CD14-positive monocyte (primary cell): Measurements from ENCODE around the gene MYO7B. TPM values are rescaled to one million over a fixed set of nuclear protein-coding genes. Genes with fewer than 3 reads are reported as not detected.

ENCODE experiments used
- DNase-seq, 3 donors: peaks; one replicate each; pipeline ENCODE4 v3.0.0-alpha.2; 2011 to 2022
- H2AFZ ChIP-seq: 2 replicates; pipeline ENCODE4 v1.6.0; 2012; ENCODE audit warnings: mild to moderate bottlenecking, low read depth, low read length, inconsistent platforms; ENCODE audit not compliant: insufficient read depth, poor library complexity, severe bottlenecking
- H3K27ac ChIP-seq, 2 donors: 1 replicate in 1 of 2; 2 replicates in 1 of 2; pipeline ENCODE4 v1.5.1; 2012 to 2013; ENCODE audit warnings: low read length in 2 of 2, control low read depth in 1 of 2, inconsistent platforms in 1 of 2, low read depth in 1 of 2, mild to moderate bottlenecking in 1 of 2
- H3K27me3 ChIP-seq, 2 donors: one replicate each; pipeline versions ENCODE4 v1.6.0 to v1.6.1; 2011 to 2013; ENCODE audit warnings: low read length in 2 of 2; ENCODE audit not compliant: control insufficient read depth in 2 of 2, insufficient read depth in 2 of 2
- H3K36me3 ChIP-seq, 2 donors: replicated peaks in 1 of 2; 1 replicate in 1 of 2; 2 replicates in 1 of 2; pipeline versions ENCODE4 v1.5.1 to v1.6.1; 2012 to 2013; ENCODE audit warnings: low read length in 2 of 2, control low read depth in 1 of 2, inconsistent platforms in 1 of 2, mild to moderate bottlenecking in 1 of 2; ENCODE audit not compliant: insufficient read depth in 2 of 2, control insufficient read depth in 1 of 2
- H3K4me1 ChIP-seq, 2 donors: 1 replicate in 1 of 2; 2 replicates in 1 of 2; pipeline versions ENCODE4 v1.5.1 to v1.6.1; 2012 to 2013; ENCODE audit warnings: low read length in 2 of 2, control low read depth in 1 of 2, inconsistent platforms in 1 of 2, mild to moderate bottlenecking in 1 of 2, moderate library complexity in 1 of 2; ENCODE audit not compliant: insufficient read depth in 2 of 2, control insufficient read depth in 1 of 2
- H3K4me2 ChIP-seq: replicated peaks from 2 replicates; pipeline ENCODE3; 2012; ENCODE audit warnings: low read length, moderate library complexity, mild to moderate bottlenecking; ENCODE audit not compliant: poor library complexity, severe bottlenecking; ENCODE audit errors: extremely low read depth
- H3K4me3 ChIP-seq, 3 experiments: fragments of 200-600 bp in 1 of 3; sonication (generic) in 1 of 3; replicated peaks in 1 of 3; 1 replicate in 2 of 3; 2 replicates in 1 of 3; pipeline ENCODE4 v1.5.1; 2011 to 2013; ENCODE audit warnings: low read length in 3 of 3, mild to moderate bottlenecking in 3 of 3, control low read depth in 2 of 3, low read depth in 2 of 3, inconsistent platforms in 1 of 3, moderate library complexity in 1 of 3
- H3K79me2 ChIP-seq: 2 replicates; pipeline ENCODE4 v1.6.0; 2012; ENCODE audit warnings: mild to moderate bottlenecking, control low read depth, inconsistent platforms, low read length, moderate library complexity; ENCODE audit not compliant: insufficient read depth
- H3K9ac ChIP-seq: 2 replicates; pipeline ENCODE4 v1.6.0; 2017; ENCODE audit warnings: low read length, mild to moderate bottlenecking; ENCODE audit not compliant: insufficient read depth, poor library complexity, severe bottlenecking
- H3K9me3 ChIP-seq, 2 donors: replicated peaks in 1 of 2; 1 replicate in 1 of 2; 2 replicates in 1 of 2; pipeline versions ENCODE4 v1.5.1 to v1.6.1; 2012 to 2013; ENCODE audit warnings: low read length in 2 of 2, control low read depth in 1 of 2; ENCODE audit not compliant: control insufficient read depth in 1 of 2, insufficient read depth in 1 of 2
- H4K20me1 ChIP-seq: 2 replicates; pipeline ENCODE4 v1.6.0; 2012; ENCODE audit warnings: mild to moderate bottlenecking, low read length, control low read depth, moderate library complexity; ENCODE audit not compliant: insufficient read depth
- H3K27ac Mint-ChIP-seq, 7 donors: one replicate each; pipeline ENCODE4 v1.8.0; 2020; ENCODE audit warnings: mild to moderate bottlenecking in 7 of 7, mixed read lengths in 7 of 7, moderate library complexity in 6 of 7, inconsistent platforms in 2 of 7
- H3K27me3 Mint-ChIP-seq, 3 donors: one replicate each; pipeline ENCODE4 v1.8.0; 2021 to 2022; ENCODE audit warnings: low read depth in 3 of 3, mild to moderate bottlenecking in 3 of 3, mixed read lengths in 3 of 3, moderate library complexity in 3 of 3, inconsistent platforms in 1 of 3
- H3K36me3 Mint-ChIP-seq, 2 donors: one replicate each; pipeline ENCODE4 v1.8.0; 2020; ENCODE audit warnings: mixed read lengths in 2 of 2, inconsistent platforms in 1 of 2, mild to moderate bottlenecking in 1 of 2
- H3K4me1 Mint-ChIP-seq: one replicate; pipeline ENCODE4 v1.8.0; 2020; ENCODE audit warnings: mild to moderate bottlenecking, mixed read lengths
- H3K4me3 Mint-ChIP-seq, 2 donors: one replicate each; pipeline ENCODE4 v1.8.0; 2020; ENCODE audit warnings: mild to moderate bottlenecking in 2 of 2, mixed read lengths in 2 of 2, moderate library complexity in 1 of 2
- H3K9me3 Mint-ChIP-seq, 7 donors: one replicate each; pipeline ENCODE4 v1.8.0; 2020 to 2022; ENCODE audit warnings: mixed read lengths in 7 of 7, mild to moderate bottlenecking in 6 of 7, moderate library complexity in 6 of 7, inconsistent platforms in 2 of 7
- CTCF ChIP-seq: fragments of 200-600 bp; IDR thresholded peaks from one replicate; pipeline ENCODE4 v1.8.0; 2022; ENCODE audit warnings: antibody characterized with exemption, mild to moderate bottlenecking
- WGBS: methylation state at CpG from one replicate; pipeline ENCODE4 v1.1.5; 2013; ENCODE audit warnings: missing lambda C conversion rate; ENCODE audit not compliant: insufficient coverage; 5-methylcytosine and 5-hydroxymethylcytosine counted together
- intact Hi-C, 2 donors: fragments of 100-400 bp; cut with micrococcal nuclease; formaldehyde crosslinking; loops; one replicate each; pipeline versions ENCODE4 v1.15.0 to v1.15.1; 2023
- polyA plus RNA-seq, 3 donors: library from polyadenylated mRNA; depleted of rRNA in 1 of 3; unstranded in 2 of 3; stranded (reverse) in 1 of 3; fragments of 300-500 nt in 2 of 3; fragments of >200 nt in 1 of 3; fragmentation: Illumina TruSeq in 2 of 3; gene quantifications; 1 replicate in 2 of 3; 2 replicates in 1 of 3; pipeline ENCODE4 v1.2.3, GENCODE V29; 2012 to 2021

Gene MYO7B
- polyA plus RNA-seq, 3 donors, result 7.3 to 9.8 (median 9.0) TPM

GRCh38 chr2:127670957-127671290 is 135.4 kb downstream of the MYO7B start:
- no peak overlapping the region for H3K4me2 ChIP-seq
- peaks cover 23 to 50% of the 10 kb centered on the region in 2 donors for H3K27me3 ChIP-seq
- no peaks in the 10 kb centered on the region for H3K36me3 ChIP-seq
- TF ChIP-seq CTCF, result no peak
- H3K4me1 Mint-ChIP-seq, result peaks cover 8% of the 10 kb centered on the region
- H3K27ac ChIP-seq, result no peak overlapping the region
- intact Hi-C loops, result no loop called here
- no peak for DNase-seq
- peaks cover 60 to 89% (median 66%) of the 10 kb centered on the region in 3 donors for H3K27me3 Mint-ChIP-seq
- H3K79me2 ChIP-seq, result no peaks in the 10 kb centered on the region
- no peak overlapping the region for H3K4me3 Mint-ChIP-seq
- no peak overlapping the region for H3K4me3 ChIP-seq
- peaks cover 0 to 9% (median 8%) of the 10 kb centered on the region in 7 donors for H3K9me3 Mint-ChIP-seq
- H3K9me3 ChIP-seq, result peaks cover 0 to 5% of the 10 kb centered on the region in 2 donors
- H3K4me1 ChIP-seq, result peaks cover 7 to 13% of the 10 kb centered on the region in 2 donors
- peaks cover 3 to 7% of the 10 kb centered on the region in 2 donors for H3K36me3 Mint-ChIP-seq
- no peak overlapping the region for H2AFZ ChIP-seq
- no CpG with 5 or more reads among the region's 5 CpGs for WGBS
- H3K9ac ChIP-seq, result no peak overlapping the region
- no peak overlapping the region for H3K27ac Mint-ChIP-seq
- H4K20me1 ChIP-seq, result no peaks in the 10 kb centered on the region

- H3K4me2 ChIP-seq, result no peak overlapping the region
- Mint-ChIP-seq H3K36me3 (peaks cover 3 to 11% of the 10 kb centered on the region in 2 donors), H3K27ac (no peak overlapping the region), H3K4me1 (peaks cover 10% of the 10 kb centered on the region), H3K4me3 (no peak overlapping the region), H3K27me3 (peaks cover 60 to 89% (median 66%) of the 10 kb centered on the region in 3 donors), H3K9me3 (peaks cover 0 to 9% (median 8%) of the 10 kb centered on the region in 7 donors)
- H3K9ac ChIP-seq, result no peak overlapping the region
- no peaks in the 10 kb centered on the region for H4K20me1 ChIP-seq
- WGBS, result 84% methylated on average over 9 of the region's 14 CpGs
- H3K9me3 ChIP-seq, result peaks cover 4 to 5% of the 10 kb centered on the region in 2 donors
- H3K27me3 ChIP-seq, result peaks cover 20 to 50% of the 10 kb centered on the region in 2 donors
- no peak for TF ChIP-seq CTCF
- H2AFZ ChIP-seq, result no peak overlapping the region
- no peaks in the 10 kb centered on the region for H3K36me3 ChIP-seq
- intact Hi-C loops, result no loop called here
- H3K4me1 ChIP-seq, result peaks cover 7 to 13% of the 10 kb centered on the region in 2 donors
- no peaks in the 10 kb centered on the region for H3K79me2 ChIP-seq
- DNase-seq, result no peak
- no peak overlapping the region for H3K27ac ChIP-seq
- H3K4me3 ChIP-seq, result no peak overlapping the region
Measured at GRCh38 chr2:127671557-127672302, 136.2 kb downstream of the MYO7B start.
